ENCODE results near the gene DSP. TPM values are rescaled to one million over a fixed set of nuclear protein-coding genes. Genes with fewer than 3 reads are reported as not detected.

The DSP gene
- total RNA-seq, 1 experiment from 2014 or later, result 104 TPM

DNA sequence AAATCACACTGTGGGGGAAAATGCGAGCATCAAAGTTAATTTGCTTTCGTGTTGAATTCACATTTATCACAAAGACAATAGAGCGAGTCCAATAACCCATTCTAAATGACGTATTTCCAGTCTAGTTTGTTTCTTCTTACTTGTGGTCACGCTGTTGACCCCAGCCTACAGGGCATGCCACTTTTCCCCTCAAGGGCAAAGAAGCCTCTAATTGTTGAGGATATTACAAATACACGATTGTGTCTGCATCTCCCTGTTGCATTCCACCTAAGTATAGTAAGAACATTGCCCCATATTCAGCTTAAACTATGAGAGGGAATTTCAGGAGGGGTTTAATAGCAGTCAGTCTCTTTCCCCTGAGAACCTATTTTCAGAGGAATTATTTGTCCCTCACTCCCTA is 37.4 kb upstream of the DSP start:
- ChIA-PET CTCF (no interaction called here), POLR2A (no interaction called here), RAD21 (ENCODE audit: low non-redundant PET in 1 of 2, low total read pairs in 2 of 2, uncharacterized antibody in 2 of 2, unreplicated experiment in 2 of 2) (interaction anchor here in 1 of 2 experiments (1.3 kb wide), 1 partner anchor 36 kb away, joined by 3 read pairs; no protein-coding TSS in a partner anchor)
- TF ChIP-seq, protein P1, sequence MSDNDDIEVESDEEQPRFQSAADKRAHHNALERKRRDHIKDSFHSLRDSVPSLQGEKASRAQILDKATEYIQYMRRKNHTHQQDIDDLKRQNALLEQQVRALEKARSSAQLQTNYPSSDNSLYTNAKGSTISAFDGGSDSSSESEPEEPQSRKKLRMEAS (IDR thresholded peaks at IDR 0.05), result no peak
- TF ChIP-seq SRF (IDR thresholded peaks at IDR 0.05; ENCODE audit: low read depth), result no peak
- no peak for TF ChIP-seq SP1 (IDR thresholded peaks at IDR 0.05; ENCODE audit: low read depth)
- TF ChIP-seq CEBPB (IDR thresholded peaks at IDR 0.05; ENCODE audit: low read depth), result no peak
- TF ChIP-seq POLR2AphosphoS5 (IDR thresholded peaks at IDR 0.05; ENCODE audit: low read depth, low read length), result no peak
- no peak for TF ChIP-seq EZH2phosphoT487 (IDR thresholded peaks at IDR 0.05; ENCODE audit: borderline replicate concordance)
- no peak for TF ChIP-seq POLR2A (IDR thresholded peaks at IDR 0.05; ENCODE audit: borderline replicate concordance, extremely low read depth, insufficient read depth, insufficient read length)
- Histone ChIP-seq H3K9ac (ENCODE audit: low read length) (no peak overlapping the region), H3K9me3 (ENCODE audit: control insufficient read depth in 1 of 2, insufficient read depth in 1 of 2, low read depth in 1 of 2, low read length in 2 of 2) (no peaks in the 10 kb centered on the region), H2AFZ (ENCODE audit: low read depth, low read length, poor library complexity, severe bottlenecking) (no peak overlapping the region), H4K20me1 (ENCODE audit: insufficient read depth) (no peaks in the 10 kb centered on the region), H3K9me2 (ENCODE audit: insufficient read depth) (no peaks in the 10 kb centered on the region), H3K79me2 (ENCODE audit: insufficient read depth, low read length) (no peaks in the 10 kb centered on the region), H3K27me3 (ENCODE audit: insufficient read depth, low read length) (no peaks in the 10 kb centered on the region), H3K4me3 (replicated peaks in 1 of 2; ENCODE audit: low read depth in 1 of 2, low read length in 2 of 2) (no peak overlapping the region), H3K4me2 (ENCODE audit: low read length) (peak overlapping the region; percentile 82; the same call in 1 of the 2 replicates), H3K36me3 (ENCODE audit: control insufficient read depth in 1 of 2, insufficient read depth in 2 of 2, low read length in 2 of 2) (no peaks in the 10 kb centered on the region), H3K27ac (ENCODE audit: low read depth, low read length) (no peak overlapping the region), H3K4me1 (ENCODE audit: control insufficient read depth in 1 of 2, insufficient read depth in 2 of 2, low read length in 2 of 2) (peaks cover 24 to 44% of the 10 kb centered on the region in 2 experiments)
- DNase-seq (ENCODE audit: low read depth, low spot score) (no peak), ATAC-seq (no peak)
- intact Hi-C loops (cut with micrococcal nuclease), result no loop called here
- no TSS peak for BruUV-seq (replicated peaks)

DNA sequence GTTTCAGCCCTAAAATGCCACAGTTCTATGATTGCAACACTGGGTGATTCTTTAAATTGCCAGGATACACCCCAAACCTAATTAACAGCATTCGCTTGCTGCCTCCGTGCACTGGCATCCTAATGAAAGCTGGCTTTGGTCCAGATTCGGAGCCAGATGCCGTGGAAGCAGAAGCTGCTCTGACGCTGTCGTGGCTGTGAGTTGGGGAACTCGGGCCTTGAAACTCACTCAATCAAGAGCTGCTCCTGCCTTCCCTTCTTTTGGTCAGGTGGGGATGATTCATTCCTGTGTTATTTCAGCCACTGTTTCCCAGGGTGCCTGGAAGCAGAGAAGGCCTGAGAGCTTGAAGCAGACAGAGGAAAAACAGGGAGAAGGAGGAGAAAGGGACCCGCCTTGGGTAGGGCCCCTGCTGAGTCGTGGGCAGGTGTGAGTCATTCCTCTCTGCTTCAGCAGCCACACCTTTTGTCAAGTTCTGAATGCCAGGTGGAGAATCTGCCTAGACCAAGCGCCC is 36.2 kb upstream of the DSP start:
- CTCF ChIA-PET, result interaction anchor here (0.9 to 1.1 kb wide), 2 partner anchors 80 to 110 kb away, joined by 3 read pairs; no protein-coding TSS in a partner anchor
- H3K9ac ChIP-seq (ENCODE audit: low read length), result peak overlapping the region; percentile 57
- peak; percentile 54 for TF ChIP-seq YY1 (IDR thresholded peaks at IDR 0.05; ENCODE audit: extremely low read depth, insufficient replicate concordance, low read depth, low read length)
- TF ChIP-seq SP1 (IDR thresholded peaks at IDR 0.05; ENCODE audit: low read depth), result peak; percentile 97
- peak; percentile 68 for TF ChIP-seq TCF7L2 (IDR thresholded peaks at IDR 0.05; ENCODE audit: borderline replicate concordance, extremely low read depth, insufficient read depth, insufficient read length)
- peak; percentile 98 for TF ChIP-seq CBX3 (IDR thresholded peaks at IDR 0.05; ENCODE audit: low read depth)
- TF ChIP-seq JUND (IDR thresholded peaks at IDR 0.05), result peak; percentile 98
- TF ChIP-seq RAD21 (IDR thresholded peaks at IDR 0.05; ENCODE audit: low read depth), result peak; percentile 58
- no peak for TF ChIP-seq ELF1 (IDR thresholded peaks at IDR 0.05; ENCODE audit: borderline replicate concordance, low read depth)
- peak; percentile 89 for TF ChIP-seq EGR1 (IDR thresholded peaks at IDR 0.05; ENCODE audit: low read depth)
- TF ChIP-seq, protein P2, sequence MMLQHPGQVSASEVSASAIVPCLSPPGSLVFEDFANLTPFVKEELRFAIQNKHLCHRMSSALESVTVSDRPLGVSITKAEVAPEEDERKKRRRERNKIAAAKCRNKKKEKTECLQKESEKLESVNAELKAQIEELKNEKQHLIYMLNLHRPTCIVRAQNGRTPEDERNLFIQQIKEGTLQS (IDR thresholded peaks at IDR 0.05), result no peak; the same call in 1 of the 2 replicates
- no peak for TF ChIP-seq EZH2phosphoT487 (IDR thresholded peaks at IDR 0.05; ENCODE audit: borderline replicate concordance)
- no peak for TF ChIP-seq POLR2A (IDR thresholded peaks at IDR 0.05; ENCODE audit: borderline replicate concordance, extremely low read depth, insufficient read depth, insufficient read length)
- no peak for TF ChIP-seq EZH2 (IDR thresholded peaks at IDR 0.05)
- peak; percentile 91 for TF ChIP-seq SIN3A (IDR thresholded peaks at IDR 0.05; ENCODE audit: low read depth)
- peak; percentile 81 for TF ChIP-seq CEBPB (IDR thresholded peaks at IDR 0.05; ENCODE audit: low read depth)

More for the DNA sequence above, 36.2 kb upstream of the DSP start:
- Histone ChIP-seq H3K9me2 (ENCODE audit: insufficient read depth) (no peaks in the 10 kb centered on the region), H3K4me1 (ENCODE audit: control insufficient read depth in 1 of 2, insufficient read depth in 2 of 2, low read length in 2 of 2) (peaks cover 24 to 44% of the 10 kb centered on the region in 2 experiments), H4K20me1 (ENCODE audit: insufficient read depth) (no peaks in the 10 kb centered on the region), H3K27me3 (ENCODE audit: insufficient read depth, low read length) (no peaks in the 10 kb centered on the region), H3K4me3 (replicated peaks in 1 of 2; ENCODE audit: low read depth in 1 of 2, low read length in 2 of 2) (peak overlapping the region; percentile 15 to 52; a peak in 3 of 4 replicates), H2AFZ (ENCODE audit: low read depth, low read length, poor library complexity, severe bottlenecking) (peak overlapping the region; percentile 72), H3K27ac (ENCODE audit: low read depth, low read length) (peak overlapping the region; percentile 52), H3K79me2 (ENCODE audit: insufficient read depth, low read length) (no peaks in the 10 kb centered on the region), H3K4me2 (ENCODE audit: low read length) (peak overlapping the region; percentile 82), H3K9me3 (ENCODE audit: control insufficient read depth in 1 of 2, insufficient read depth in 1 of 2, low read depth in 1 of 2, low read length in 2 of 2) (no peaks in the 10 kb centered on the region), H3K36me3 (ENCODE audit: control insufficient read depth in 1 of 2, insufficient read depth in 2 of 2, low read length in 2 of 2) (no peaks in the 10 kb centered on the region)
- DNase-seq (ENCODE audit: low read depth, low spot score) (peak; percentile 98), ATAC-seq (peak; percentile 96)
- ChIA-PET POLR2A (interaction anchor here (1.2 to 1.5 kb wide), 3 partner anchors 14 to 36 kb away, joined by 3 to 4 read pairs (median 3); partner anchors contain the start of gene DSP), RAD21 (ENCODE audit: low non-redundant PET in 1 of 2, low total read pairs in 2 of 2, uncharacterized antibody in 2 of 2, unreplicated experiment in 2 of 2) (interaction anchor here in 1 of 2 experiments (0.9 to 1.3 kb wide), 2 partner anchors 34 to 80 kb away, joined by 3 read pairs; no protein-coding TSS in a partner anchor)
- BruUV-seq (replicated peaks), result no TSS peak
- intact Hi-C loops (cut with micrococcal nuclease), result loop anchor here (1.0 kb wide), 1 partner anchor 32 kb away; no protein-coding TSS in a partner anchor

Measured in HCT116 (cell line).